ENCODE data around the gene TPR. TPM values are rescaled to one million over a fixed set of nuclear protein-coding genes. Genes with fewer than 3 reads are reported as not detected.

Gene TPR
- total RNA-seq (51.5 and 58.4 TPM in 2 replicates), polyA plus RNA-seq (65.1 and 79.4 TPM in 2 replicates)

GRCh38 chr1:186375152-186375928 is at the start of gene TPR, which contains the start of gene ODR4:
TPR (minus strand) TSS chr1:186375253; CDS start chr1:186375028, 225 bp downstream.
ODR4 (plus strand) TSS chr1:186375838; CDS start chr1:186379786, 3,948 bp downstream.
- peak within 1 kb of the TSS; percentile 73 for H2AFZ ChIP-seq
- no peak for TF ChIP-seq EZH2phosphoT487 (IDR thresholded peaks at IDR 0.05; ENCODE audit: low read depth, severe bottlenecking, unreplicated experiment)
- no peak for TF ChIP-seq EZH2 (IDR thresholded peaks at IDR 0.05; ENCODE audit: borderline replicate concordance)
- peak; percentile 100 for TF ChIP-seq CTCF (IDR thresholded peaks at IDR 0.05; ENCODE audit: poor library complexity)
- peak within 1 kb of the TSS; percentile 93 for H3K27ac ChIP-seq
- peak; percentile 99 for DNase-seq (ENCODE audit: low spot score)
- no peaks in the 10 kb centered on the region for H3K9me2 ChIP-seq (replicated peaks; ENCODE audit: insufficient read depth)
- WGBS (ENCODE audit: low lambda C conversion rate, missing lambda C conversion rate) = under 1% methylated on average over 57 of the region's 60 CpGs
- H4K20me1 ChIP-seq (ENCODE audit: insufficient read depth, poor library complexity, severe bottlenecking) = peaks cover 11% of the 10 kb centered on the region
- H3K79me2 ChIP-seq = peaks cover 77% of the 10 kb centered on the region
- no peaks in the 10 kb centered on the region for H3K9me3 ChIP-seq (ENCODE audit: low read depth)
- H3K36me3 ChIP-seq (replicated peaks; ENCODE audit: insufficient read depth, low read depth) = no peaks in the 10 kb centered on the region
- peaks cover 14% of the 10 kb centered on the region for H3K4me1 ChIP-seq (ENCODE audit: insufficient read depth)
- peak within 1 kb of the TSS; percentile 91 for H3K4me3 ChIP-seq
- H3K4me2 ChIP-seq = peak within 1 kb of the TSS; percentile 86
- H3K27me3 ChIP-seq = no peaks in the 10 kb centered on the region

GRCh38 chr1:186424539-186424938 is 49.5 kb upstream of the TPR start:
- Histone ChIP-seq H3K79me2 (no peaks in the 10 kb centered on the region), H3K4me1 (ENCODE audit: insufficient read depth) (no peaks in the 10 kb centered on the region), H3K9me3 (ENCODE audit: low read depth) (no peaks in the 10 kb centered on the region), H3K27me3 (no peaks in the 10 kb centered on the region), H3K36me3 (replicated peaks; ENCODE audit: insufficient read depth, low read depth) (no peaks in the 10 kb centered on the region), H3K4me3 (no peak overlapping the region), H3K4me2 (no peak overlapping the region), H4K20me1 (ENCODE audit: insufficient read depth, poor library complexity, severe bottlenecking) (no peaks in the 10 kb centered on the region), H3K9me2 (replicated peaks; ENCODE audit: insufficient read depth) (no peaks in the 10 kb centered on the region), H2AFZ (no peak overlapping the region), H3K27ac (no peak overlapping the region)
- DNase-seq (ENCODE audit: low spot score) = peak; percentile 25
- 67% methylated on average over 2 of the region's 2 CpGs for WGBS (ENCODE audit: low lambda C conversion rate, missing lambda C conversion rate)
- TF ChIP-seq CTCF (IDR thresholded peaks at IDR 0.05; ENCODE audit: poor library complexity) (no peak), EZH2phosphoT487 (IDR thresholded peaks at IDR 0.05; ENCODE audit: low read depth, severe bottlenecking, unreplicated experiment) (no peak), EZH2 (IDR thresholded peaks at IDR 0.05; ENCODE audit: borderline replicate concordance) (no peak)

GRCh38 chr1:186421446-186421845 is 46.4 kb upstream of the TPR start:
- Histone ChIP-seq H3K9me2 (replicated peaks; ENCODE audit: insufficient read depth) (no peaks in the 10 kb centered on the region), H3K27ac (no peak overlapping the region), H3K4me1 (ENCODE audit: insufficient read depth) (no peaks in the 10 kb centered on the region), H2AFZ (no peak overlapping the region), H3K4me2 (no peak overlapping the region), H3K36me3 (replicated peaks; ENCODE audit: insufficient read depth, low read depth) (no peaks in the 10 kb centered on the region), H3K4me3 (no peak overlapping the region), H3K9me3 (ENCODE audit: low read depth) (no peaks in the 10 kb centered on the region), H4K20me1 (ENCODE audit: insufficient read depth, poor library complexity, severe bottlenecking) (no peaks in the 10 kb centered on the region), H3K79me2 (no peaks in the 10 kb centered on the region), H3K27me3 (no peaks in the 10 kb centered on the region)
- no peak for TF ChIP-seq CTCF (IDR thresholded peaks at IDR 0.05; ENCODE audit: poor library complexity)
- TF ChIP-seq EZH2 (IDR thresholded peaks at IDR 0.05; ENCODE audit: borderline replicate concordance) = no peak
- TF ChIP-seq EZH2phosphoT487 (IDR thresholded peaks at IDR 0.05; ENCODE audit: low read depth, severe bottlenecking, unreplicated experiment) = no peak
- 88% methylated on average over 6 of the region's 6 CpGs for WGBS (ENCODE audit: low lambda C conversion rate, missing lambda C conversion rate)
- no peak for DNase-seq (ENCODE audit: low spot score)

Measured in hepatocyte (in vitro differentiated cells).